Measurements from ENCODE around the gene KIF15.

Gene KIF15

GRCh38 chr3:44885618-44886017 is 124.0 kb downstream of the KIF15 start:
- DNase-seq: no peak

- DNase-seq: no peak
These were observed 125.0 kb downstream of the KIF15 start for GRCh38 chr3:44886561-44886960.

- DNase-seq: no peak
These were observed 125.5 kb downstream of the KIF15 start for GRCh38 chr3:44887101-44887500.

- no peak for DNase-seq
These were observed 128.7 kb downstream of the KIF15 start for GRCh38 chr3:44890258-44890657.

- DNase-seq: no peak
These were observed 129.3 kb downstream of the KIF15 start for GRCh38 chr3:44890852-44891251.

DNA sequence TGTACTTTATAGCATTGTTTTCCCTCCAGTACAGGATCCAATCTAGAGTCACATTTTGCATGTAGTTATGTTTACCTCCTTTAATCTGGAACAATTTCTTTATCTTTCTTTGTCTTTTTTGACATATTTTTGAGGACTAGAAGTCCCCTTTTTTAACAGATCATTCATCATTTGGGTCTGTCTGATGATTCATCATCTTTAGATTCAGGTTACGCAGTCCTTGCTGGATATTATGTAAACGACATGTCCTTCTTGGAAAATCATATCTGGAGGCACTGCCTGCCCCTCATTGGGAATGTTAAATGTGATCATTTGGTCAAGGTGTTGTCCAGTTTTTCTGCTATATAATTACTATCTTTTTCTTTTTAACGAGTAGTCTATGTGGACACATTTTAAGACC is 131.1 kb downstream of the KIF15 start:
- no peak for DNase-seq

GRCh38 chr3:44893097-44893496 is 131.5 kb downstream of the KIF15 start:
- no peak for DNase-seq

- DNase-seq: no peak
These were observed 132.9 kb downstream of the KIF15 start for GRCh38 chr3:44894485-44894884.

DNA sequence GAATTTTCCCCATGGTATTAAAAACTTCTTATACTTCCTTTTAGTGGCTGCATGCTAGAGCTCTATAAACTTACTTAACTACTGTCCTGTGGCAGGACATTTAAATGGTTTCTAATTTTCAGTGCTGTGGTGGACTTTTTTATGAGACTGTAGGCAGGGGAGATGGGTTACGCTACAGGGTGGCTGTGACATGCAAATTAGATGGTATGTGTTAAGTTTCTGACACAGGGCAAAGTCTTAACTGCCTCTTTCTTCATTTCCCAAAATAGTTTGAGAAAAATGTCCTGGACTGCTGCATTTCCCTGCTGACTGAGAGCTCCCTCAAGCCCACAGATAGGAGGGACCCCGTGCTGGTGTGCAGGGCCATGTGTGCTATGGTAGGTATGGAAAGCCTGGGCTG is 134.8 kb downstream of the KIF15 start:
- DNase-seq: no peak

DNA sequence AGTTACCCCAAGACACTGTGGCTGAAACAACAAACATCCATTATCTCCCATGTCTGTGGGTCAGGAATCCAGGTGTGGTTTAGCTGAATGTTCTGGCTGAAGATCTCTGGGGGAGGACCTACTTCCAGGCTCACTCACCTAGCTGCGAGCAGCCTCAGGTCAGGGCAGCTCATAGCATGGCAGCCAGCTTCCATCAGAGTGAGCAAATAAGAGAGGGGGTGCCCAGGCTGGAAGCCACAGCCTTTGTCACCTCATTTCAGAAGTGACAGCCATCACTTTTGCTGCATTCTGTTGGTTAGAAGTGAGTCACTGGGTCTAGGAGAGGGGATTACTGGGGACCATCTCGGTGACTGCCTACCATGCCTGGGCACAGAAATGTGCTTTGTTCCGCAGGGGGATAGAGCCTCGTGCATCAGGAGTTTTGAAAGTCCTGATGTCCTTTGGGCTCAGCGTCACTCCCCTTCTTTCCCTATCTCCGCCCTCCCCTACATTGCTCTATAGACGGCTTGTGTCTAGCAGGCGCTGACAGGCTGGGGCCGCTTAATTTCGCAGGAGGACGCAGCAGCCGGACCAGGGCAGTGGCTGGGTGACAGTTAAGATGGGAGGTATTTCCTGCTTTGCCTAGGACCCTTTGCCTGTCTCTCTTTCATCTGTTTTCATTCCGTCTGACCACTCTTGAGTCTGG is 138.2 kb downstream of the KIF15 start:
- DNase-seq: no peak

- no peak for DNase-seq
These were observed 141.0 kb downstream of the KIF15 start for GRCh38 chr3:44902628-44903027.
